NCI-H2029 (cell line): ENCODE measurements around the gene HOXD12.
A peak's percentile ranks its signal among the peaks of the same experiment; 100 is the strongest.

ENCODE experiments used
- DNase-seq: peaks from one replicate; lab custom pipeline; 2025; lab: John Stamatoyannopoulos, UW

Gene HOXD12

GRCh38 chr2:176130957-176131847, 31.6 kb downstream of the HOXD12 start:
- DNase-seq, result no peak

GRCh38 chr2:176131848-176132158, 32.2 kb downstream of the HOXD12 start:
- DNase-seq, result no peak

- peak; percentile 63 for DNase-seq
Observed at GRCh38 chr2:176132205-176133171, 32.9 kb downstream of the HOXD12 start.

GRCh38 chr2:176133389-176133788, 33.8 kb downstream of the HOXD12 start:
- DNase-seq, result no peak

- no peak for DNase-seq
Observed at GRCh38 chr2:176134035-176134434, 34.4 kb downstream of the HOXD12 start.

- DNase-seq, result no peak
Observed at GRCh38 chr2:176135035-176135440, 35.4 kb downstream of the HOXD12 start.

GRCh38 chr2:176136374-176137251, 37.0 kb downstream of the HOXD12 start:
- DNase-seq, result no peak

- peak; percentile 19 for DNase-seq
Observed at GRCh38 chr2:176137252-176137580, 37.6 kb downstream of the HOXD12 start.

GRCh38 chr2:176137906-176138305, 38.3 kb downstream of the HOXD12 start:
- DNase-seq, result no peak

- peak; percentile 36 for DNase-seq
Observed at GRCh38 chr2:176138526-176138922, 38.9 kb downstream of the HOXD12 start.

- no peak for DNase-seq
Observed at GRCh38 chr2:176138923-176139660, 39.5 kb downstream of the HOXD12 start.

- no peak for DNase-seq
Observed at GRCh38 chr2:176139661-176140512, 40.3 kb downstream of the HOXD12 start.

GRCh38 chr2:176140513-176141317, 41.1 kb downstream of the HOXD12 start:
- peak; percentile 57 for DNase-seq

- DNase-seq, result no peak
Observed at GRCh38 chr2:176142281-176142680, 42.7 kb downstream of the HOXD12 start.

GRCh38 chr2:176145085-176145969, 45.7 kb downstream of the HOXD12 start:
- DNase-seq, result no peak

GRCh38 chr2:176146101-176146500, 46.5 kb downstream of the HOXD12 start:
- DNase-seq, result no peak

- DNase-seq, result no peak
Observed at GRCh38 chr2:176146645-176147044, 47.0 kb downstream of the HOXD12 start.

GRCh38 chr2:176147210-176147799, 47.7 kb downstream of the HOXD12 start:
- DNase-seq, result no peak
